ENCODE measurements around the gene P2RY8.
"Not testable (repeated sequence)": the region's sequence is repeated elsewhere in the genome, so short reads cannot be mapped to it uniquely, and the experiment has no call there.

The P2RY8 gene

GRCh38 chrX:1485033-1485432 lies 52.0 kb downstream of the P2RY8 start:
- no peak for DNase-seq

- DNase-seq: no peak
Measured at GRCh38 chrX:1484638-1485019, 52.4 kb downstream of the P2RY8 start.

GRCh38 chrX:1483843-1484637 lies 52.9 kb downstream of the P2RY8 start:
- no peak for DNase-seq

- not testable (repeated sequence) for DNase-seq
Measured at GRCh38 chrX:1482530-1482928, 54.5 kb downstream of the P2RY8 start.

- DNase-seq: peak; percentile 80
Measured at GRCh38 chrX:1481636-1482529, 55.1 kb downstream of the P2RY8 start.

GRCh38 chrX:1480082-1480785 lies 56.8 kb downstream of the P2RY8 start:
- no peak for DNase-seq

- no peak for DNase-seq
Measured at GRCh38 chrX:1477801-1478458, 59.1 kb downstream of the P2RY8 start.

- DNase-seq: no peak
Measured at GRCh38 chrX:1477229-1477628, 59.8 kb downstream of the P2RY8 start.

GRCh38 chrX:1476682-1477081 lies 60.3 kb downstream of the P2RY8 start:
- no peak for DNase-seq

- no peak for DNase-seq
Measured at GRCh38 chrX:1475881-1476280, 61.1 kb downstream of the P2RY8 start.

GRCh38 chrX:1475481-1475880 lies 61.5 kb downstream of the P2RY8 start:
- no peak for DNase-seq

GRCh38 chrX:1474593-1474992 lies 62.4 kb downstream of the P2RY8 start:
- DNase-seq: not testable (repeated sequence)

- no peak for DNase-seq
Measured at GRCh38 chrX:1472975-1473374, 64.0 kb downstream of the P2RY8 start.

GRCh38 chrX:1468250-1468772 lies 68.7 kb downstream of the P2RY8 start:
- peak; percentile 83 for DNase-seq

- DNase-seq: peak; percentile 58
Measured at GRCh38 chrX:1466971-1467561, 69.9 kb downstream of the P2RY8 start.

- no peak for DNase-seq
Measured at GRCh38 chrX:1466232-1466661, 70.7 kb downstream of the P2RY8 start.

GRCh38 chrX:1465286-1466231 lies 71.4 kb downstream of the P2RY8 start:
- DNase-seq: no peak

GRCh38 chrX:1464971-1465285 lies 72.1 kb downstream of the P2RY8 start:
- DNase-seq: no peak

- peak; percentile 46 for DNase-seq
Measured at GRCh38 chrX:1464041-1464970, 72.7 kb downstream of the P2RY8 start.

GRCh38 chrX:1463581-1463980 lies 73.4 kb downstream of the P2RY8 start:
- DNase-seq: no peak
